Calu3 (cell line): ENCODE results near the gene TSPAN8. TPM values are rescaled to one million over a fixed set of nuclear protein-coding genes. Genes with fewer than 3 reads are reported as not detected.
"Not testable (repeated sequence)": the region's sequence is repeated elsewhere in the genome, so short reads cannot be mapped to it uniquely, and the experiment has no call there.

Experiments
- BruUV-seq: library from RNA; stranded (reverse); fragments of 400-500 nt; replicated peaks from 2 replicates; lab custom pipeline; 2021; lab: Mats Ljungman, UMichigan
- CTCF ChIA-PET: fragments of 300-600 bp; sonication (Branson Sonifier 250); formaldehyde crosslinking; loops from one replicate; lab custom pipeline; 2022; ENCODE audit warnings: antibody characterized with exemption; lab: Charles Lee
- DNase-seq: peaks from one replicate; pipeline ENCODE4 v3.0.0; 2022
- H3K27ac Mint-ChIP-seq: one replicate; pipeline ENCODE4 v1.8.0; 2022; ENCODE audit warnings: mixed read lengths; ENCODE audit not compliant: unreplicated experiment
- H3K27me3 Mint-ChIP-seq: one replicate; pipeline ENCODE4 v1.8.0; 2022; ENCODE audit warnings: mixed read lengths; ENCODE audit not compliant: unreplicated experiment
- H3K36me3 Mint-ChIP-seq: one replicate; pipeline ENCODE4 v1.8.0; 2022; ENCODE audit warnings: mild to moderate bottlenecking, moderate library complexity, mixed read lengths; ENCODE audit not compliant: insufficient read depth, unreplicated experiment
- H3K4me1 Mint-ChIP-seq: one replicate; pipeline ENCODE4 v1.8.0; 2022; ENCODE audit warnings: mild to moderate bottlenecking, low read depth, mixed read lengths; ENCODE audit not compliant: unreplicated experiment
- H3K4me3 Mint-ChIP-seq: one replicate; pipeline ENCODE4 v1.8.0; 2022; ENCODE audit warnings: mild to moderate bottlenecking, low read depth, moderate library complexity, mixed read lengths; ENCODE audit not compliant: unreplicated experiment
- H3K9me3 Mint-ChIP-seq: one replicate; pipeline ENCODE4 v1.8.0; 2022; ENCODE audit warnings: low read depth, mixed read lengths; ENCODE audit not compliant: unreplicated experiment
- intact Hi-C: fragments of 100-400 bp; cut with micrococcal nuclease; formaldehyde crosslinking; loops from one replicate; pipeline ENCODE4 v1.10.0; 2022; ENCODE audit not compliant: unreplicated experiment
- total RNA-seq: library from RNA; stranded (reverse); gene quantifications from 2 replicates; pipeline ENCODE4 v1.2.3, GENCODE V29; 2022
- TF ChIP-seq, protein P1 (sequence below): fragments of 200-600 bp; IDR thresholded peaks from one replicate; pipeline ENCODE4 v1.8.0; 2022; ENCODE audit warnings: antibody characterized with exemption; ENCODE audit not compliant: unreplicated experiment

Gene TSPAN8
- total RNA-seq, 1 experiment from 2014 or later: 289 TPM

- Mint-ChIP-seq H3K4me1 (peaks cover 53% of the 10 kb centered on the region), H3K27me3 (no peaks in the 10 kb centered on the region), H3K36me3 (peaks cover 71% of the 10 kb centered on the region), H3K4me3 (peak overlapping the region; percentile 85), H3K27ac (peak overlapping the region; percentile 88), H3K9me3 (peaks cover 3% of the 10 kb centered on the region)
- no peak for DNase-seq
- intact Hi-C loops: loop anchor here (5.0 kb wide), 1 partner anchor 403 kb away; no protein-coding TSS in a partner anchor
- CTCF ChIA-PET: no interaction called here
- TF ChIP-seq, protein P1, sequence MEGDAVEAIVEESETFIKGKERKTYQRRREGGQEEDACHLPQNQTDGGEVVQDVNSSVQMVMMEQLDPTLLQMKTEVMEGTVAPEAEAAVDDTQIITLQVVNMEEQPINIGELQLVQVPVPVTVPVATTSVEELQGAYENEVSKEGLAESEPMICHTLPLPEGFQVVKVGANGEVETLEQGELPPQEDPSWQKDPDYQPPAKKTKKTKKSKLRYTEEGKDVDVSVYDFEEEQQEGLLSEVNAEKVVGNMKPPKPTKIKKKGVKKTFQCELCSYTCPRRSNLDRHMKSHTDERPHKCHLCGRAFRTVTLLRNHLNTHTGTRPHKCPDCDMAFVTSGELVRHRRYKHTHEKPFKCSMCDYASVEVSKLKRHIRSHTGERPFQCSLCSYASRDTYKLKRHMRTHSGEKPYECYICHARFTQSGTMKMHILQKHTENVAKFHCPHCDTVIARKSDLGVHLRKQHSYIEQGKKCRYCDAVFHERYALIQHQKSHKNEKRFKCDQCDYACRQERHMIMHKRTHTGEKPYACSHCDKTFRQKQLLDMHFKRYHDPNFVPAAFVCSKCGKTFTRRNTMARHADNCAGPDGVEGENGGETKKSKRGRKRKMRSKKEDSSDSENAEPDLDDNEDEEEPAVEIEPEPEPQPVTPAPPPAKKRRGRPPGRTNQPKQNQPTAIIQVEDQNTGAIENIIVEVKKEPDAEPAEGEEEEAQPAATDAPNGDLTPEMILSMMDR: no peak
- BruUV-seq: no TSS peak
Measured at GRCh38 chr12:71155225-71155624, 2.6 kb downstream of the TSPAN8 start.

GRCh38 chr12:71152851-71153250, 4.9 kb downstream of the TSPAN8 start:
- no peak for DNase-seq
- BruUV-seq: no TSS peak

DNA sequence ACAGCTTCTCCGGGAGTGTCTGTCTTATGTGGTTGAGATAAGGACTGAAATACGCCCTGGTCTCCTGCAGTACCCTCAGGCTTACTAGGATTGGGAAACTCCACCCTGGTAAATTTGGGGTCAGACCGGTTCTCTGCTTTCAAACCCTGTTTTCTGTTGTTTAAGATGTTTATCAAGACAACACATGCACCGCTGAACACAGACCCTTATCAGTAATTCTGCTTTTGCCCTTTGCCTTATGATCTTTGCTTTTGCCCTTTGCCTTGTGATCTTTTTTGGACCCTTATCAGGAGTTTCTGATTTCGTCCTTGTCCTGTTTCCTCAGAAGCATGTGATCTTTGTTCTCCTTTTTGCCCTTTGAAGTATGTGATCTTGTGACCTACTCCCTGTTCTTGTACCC, 7.8 kb downstream of the TSPAN8 start:
- DNase-seq, H3K9me3 Mint-ChIP-seq, H3K4me3 Mint-ChIP-seq, CTCF ChIA-PET, intact Hi-C loops, BruUV-seq, H3K27me3 Mint-ChIP-seq, H3K27ac Mint-ChIP-seq: not testable (repeated sequence)
- H3K4me1 Mint-ChIP-seq: peaks cover 46% of the 10 kb centered on the region
- H3K36me3 Mint-ChIP-seq: peaks cover 40% of the 10 kb centered on the region

More at GRCh38 chr12:71152851-71153250, 4.9 kb downstream of the TSPAN8 start:
- peak overlapping the region; percentile 87 for H3K27ac Mint-ChIP-seq
- H3K4me1 Mint-ChIP-seq: peaks cover 39% of the 10 kb centered on the region
- CTCF ChIA-PET: interaction anchor here (1.1 to 1.3 kb wide), 3 partner anchors 13 to 239 kb away, joined by 3 to 6 read pairs (median 3); no protein-coding TSS in a partner anchor
- intact Hi-C loops: no loop called here
- H3K36me3 Mint-ChIP-seq: peaks cover 63% of the 10 kb centered on the region
- TF ChIP-seq, protein P1: no peak
- H3K9me3 Mint-ChIP-seq: peaks cover 4% of the 10 kb centered on the region
- no peaks in the 10 kb centered on the region for H3K27me3 Mint-ChIP-seq
- peak overlapping the region; percentile 85 for H3K4me3 Mint-ChIP-seq

GRCh38 chr12:71144682-71145081, 13.1 kb downstream of the TSPAN8 start:
- no peaks in the 10 kb centered on the region for H3K9me3 Mint-ChIP-seq
- no TSS peak for BruUV-seq
- H3K36me3 Mint-ChIP-seq: peaks cover 17% of the 10 kb centered on the region
- peak overlapping the region; percentile 37 for H3K27ac Mint-ChIP-seq
- no peaks in the 10 kb centered on the region for H3K27me3 Mint-ChIP-seq
- CTCF ChIA-PET: interaction anchor here (0.6 to 0.7 kb wide), 3 partner anchors 29 to 779 kb away, joined by 3 read pairs; partner anchors contain the start of gene KCNMB4
- no peak for DNase-seq
- TF ChIP-seq, protein P1: no peak
- peaks cover 51% of the 10 kb centered on the region for H3K4me1 Mint-ChIP-seq
- intact Hi-C loops: no loop called here
- H3K4me3 Mint-ChIP-seq: peak overlapping the region; percentile 29

GRCh38 chr12:71142956-71143355, 14.8 kb downstream of the TSPAN8 start:
- Mint-ChIP-seq H3K4me3 (no peak overlapping the region), H3K9me3 (no peaks in the 10 kb centered on the region), H3K4me1 (peaks cover 69% of the 10 kb centered on the region), H3K27ac (peak overlapping the region; percentile 63), H3K27me3 (no peaks in the 10 kb centered on the region), H3K36me3 (peaks cover 26% of the 10 kb centered on the region)
- TF ChIP-seq, protein P1: no peak
- no TSS peak for BruUV-seq
- CTCF ChIA-PET: no interaction called here
- no peak for DNase-seq
- intact Hi-C loops: no loop called here
